A549 (cell line): ENCODE data around the gene SEMA5A. TPM values are rescaled to one million over a fixed set of nuclear protein-coding genes. Genes with fewer than 3 reads are reported as not detected.

Experiments used
- ATAC-seq, 2 experiments: fragments of 200-7000 bp in 1 of 2; fragments of >200 bp in 1 of 2; cut with Nextera tagmentation in 1 of 2; cut with Tn5 transposase in 1 of 2; 3 replicates each; pipeline versions ENCODE4 v1.8.0 to v1.9.1; 2018 to 2020; ENCODE audit warnings: mild to moderate bottlenecking in 1 of 2, moderate library complexity in 1 of 2
- CTCF ChIA-PET: fragments of 300-600 bp; sonication (Branson Sonifier 250); formaldehyde crosslinking; extraction: SDS; loops from one replicate; lab custom pipeline; 2021; ENCODE audit warnings: antibody characterized with exemption, inconsistent platforms; lab: Yijun Ruan, JAX
- POLR2A ChIA-PET: fragments of 350-600 bp; formaldehyde crosslinking; extraction: SDS; loops from one replicate; lab custom pipeline; 2021; ENCODE audit warnings: antibody characterized with exemption, inconsistent platforms; lab: Yijun Ruan, JAX
- DNase-seq, 2 experiments: peaks; one replicate each; pipeline versions ENCODE4 v3.0.0 to v3.0.0-alpha.2; 2011 to 2016; ENCODE audit warnings: low read depth in 1 of 2, low spot score in 1 of 2
- FAIRE-seq: peaks from 2 replicates; lab custom pipeline; 2011; peaks lifted over from hg19 to GRCh38; lab: Jason Lieb, UNC
- H3K27ac ChIP-seq, 2 experiments: fragments of >200 bp; sonication (Bioruptor Twin); formaldehyde crosslinking; 3 replicates each; pipeline ENCODE4 v1.5.1; 2016 to 2017
- H3K4me1 ChIP-seq: fragments of >200 bp; sonication (Bioruptor Twin); formaldehyde crosslinking; 3 replicates; pipeline ENCODE4 v1.6.1; 2016
- H3K4me2 ChIP-seq: fragments of >200 bp; sonication (Bioruptor Twin); formaldehyde crosslinking; 3 replicates; pipeline ENCODE4 v1.6.1; 2016
- H3K4me3 ChIP-seq: fragments of >200 bp; sonication (Bioruptor Twin); formaldehyde crosslinking; 3 replicates; pipeline ENCODE4 v1.5.1; 2016
- H3K9me3 ChIP-seq: fragments of >200 bp; sonication (Bioruptor Twin); formaldehyde crosslinking; 3 replicates; pipeline ENCODE4 v1.6.1; 2016
- BHLHE40 ChIP-seq: IDR thresholded peaks from 2 replicates; pipeline ENCODE4 v1.6.1; 2012; ENCODE audit warnings: low read depth, low read length, inconsistent platforms
- CBX8 ChIP-seq: fragments of 200-600 bp; sonication (generic); IDR thresholded peaks from 2 replicates; pipeline ENCODE4 v1.6.1; 2016
- CHD2 ChIP-seq: fragments of 150-350 bp; IDR thresholded peaks from 2 replicates; pipeline ENCODE4 v1.6.1; 2014; ENCODE audit warnings: low read length; ENCODE audit not compliant: partially characterized antibody
- CHD4 ChIP-seq: fragments of 200-600 bp; sonication (generic); IDR thresholded peaks from 2 replicates; pipeline ENCODE4 v1.6.1; 2016; ENCODE audit warnings: antibody characterized with exemption, mild to moderate bottlenecking, borderline replicate concordance
- CTCF ChIP-seq: fragments of >200 bp; sonication (Bioruptor Twin); formaldehyde crosslinking; IDR thresholded peaks from 3 replicates; pipeline ENCODE4 v1.5.1; 2016
- E2F6 ChIP-seq: IDR thresholded peaks from 2 replicates; pipeline ENCODE4 v1.6.1; 2012; ENCODE audit warnings: low read depth, borderline replicate concordance
- EHF ChIP-seq: fragments of 250-450 bp; sonication (Bioruptor Pico); IDR thresholded peaks from 2 replicates; pipeline ENCODE4 v1.5.0; 2020; ENCODE audit warnings: mild to moderate bottlenecking
- EHMT2 ChIP-seq: fragments of 200-600 bp; sonication (generic); IDR thresholded peaks from 2 replicates; pipeline ENCODE4 v1.6.1; 2016; ENCODE audit warnings: antibody characterized with exemption, low read depth, mild to moderate bottlenecking, moderate library complexity
- ELK1 ChIP-seq: fragments of 150-350 bp; IDR thresholded peaks from 2 replicates; pipeline ENCODE4 v1.6.1; 2014; ENCODE audit warnings: low read depth, mild to moderate bottlenecking, low read length
- ESRRA ChIP-seq: fragments of 150-350 bp; IDR thresholded peaks from 2 replicates; pipeline ENCODE4 v1.6.1; 2014; ENCODE audit warnings: mild to moderate bottlenecking, low read length, borderline replicate concordance
- FOSB ChIP-seq: fragments of 250-450 bp; sonication (Bioruptor Pico); IDR thresholded peaks from 2 replicates; pipeline ENCODE4 v1.5.0; 2020; ENCODE audit warnings: mild to moderate bottlenecking, moderate library complexity
- GATA3 ChIP-seq: IDR thresholded peaks from 2 replicates; pipeline ENCODE4 v1.6.1; 2012; ENCODE audit warnings: borderline replicate concordance
- HDAC2 ChIP-seq: fragments of 200-600 bp; sonication (generic); IDR thresholded peaks from 2 replicates; pipeline ENCODE4 v1.6.1; 2016
- HOXA7 ChIP-seq: fragments of 250-450 bp; sonication (Bioruptor Pico); IDR thresholded peaks from 2 replicates; pipeline ENCODE4 v1.5.0; 2020; ENCODE audit warnings: mild to moderate bottlenecking, moderate library complexity
- HOXB13 ChIP-seq: fragments of 250-450 bp; sonication (Bioruptor Pico); IDR thresholded peaks from 2 replicates; pipeline ENCODE4 v1.5.0; 2020; ENCODE audit warnings: low read depth, mild to moderate bottlenecking, moderate library complexity
- JUN ChIP-seq, 2 experiments: fragments of >200 bp; sonication (Bioruptor Twin); formaldehyde crosslinking; IDR thresholded peaks; 2 replicates in 1 of 2; 3 replicates in 1 of 2; pipeline ENCODE4 v1.6.1; 2016 to 2017
- KDM5A ChIP-seq: fragments of 200-600 bp; sonication (generic); IDR thresholded peaks from 2 replicates; pipeline ENCODE4 v1.6.1; 2016; ENCODE audit warnings: antibody characterized with exemption, mild to moderate bottlenecking
- MAX ChIP-seq: IDR thresholded peaks from 2 replicates; pipeline ENCODE4 v1.6.1; 2012
- MAZ ChIP-seq: fragments of 150-350 bp; IDR thresholded peaks from 2 replicates; pipeline ENCODE4 v1.6.1; 2014; ENCODE audit warnings: antibody characterized with exemption, low read depth, low read length, borderline replicate concordance
- NFE2L2 ChIP-seq: fragments of 150-350 bp; conservative IDR thresholded peaks from 2 replicates; pipeline ENCODE4 v1.6.1; 2014; ENCODE audit warnings: low read length
- NPAS2 ChIP-seq: fragments of 250-450 bp; sonication (Bioruptor Pico); IDR thresholded peaks from 2 replicates; pipeline ENCODE4 v1.8.0; 2022; ENCODE audit warnings: mild to moderate bottlenecking, moderate library complexity, borderline replicate concordance
- NR3C1 ChIP-seq: fragments of >200 bp; sonication (Bioruptor Twin); formaldehyde crosslinking; IDR thresholded peaks from 3 replicates; pipeline ENCODE4 v1.6.1; 2017
- PBX3 ChIP-seq: IDR thresholded peaks from 2 replicates; pipeline ENCODE4 v1.6.1; 2012
- POLR2A ChIP-seq: IDR thresholded peaks from 2 replicates; pipeline ENCODE4 v1.6.1; 2012; ENCODE audit warnings: mild to moderate bottlenecking, low read length
- RAD21 ChIP-seq, 2 experiments: fragments of >200 bp in 1 of 2; sonication (Bioruptor Twin) in 1 of 2; formaldehyde crosslinking in 1 of 2; IDR thresholded peaks in 1 of 2; conservative IDR thresholded peaks in 1 of 2; 2 replicates in 1 of 2; 3 replicates in 1 of 2; pipeline ENCODE4 v1.6.1; 2012 to 2018; ENCODE audit warnings: inconsistent platforms in 1 of 2
- REST ChIP-seq: fragments of 200-600 bp; sonication (generic); IDR thresholded peaks from 2 replicates; pipeline ENCODE4 v1.6.1; 2016; ENCODE audit warnings: antibody characterized with exemption, mild to moderate bottlenecking, moderate library complexity
- RFX5 ChIP-seq: fragments of 450-650 bp; IDR thresholded peaks from 2 replicates; pipeline ENCODE4 v1.7.1; 2014; ENCODE audit warnings: antibody characterized with exemption, mild to moderate bottlenecking, moderate library complexity
- RNF2 ChIP-seq: fragments of 200-600 bp; sonication (generic); IDR thresholded peaks from 2 replicates; pipeline ENCODE4 v1.6.1; 2016; ENCODE audit warnings: low read depth, mild to moderate bottlenecking, antibody characterized with exemption, moderate library complexity, borderline replicate concordance
- TFCP2L1 ChIP-seq: fragments of 250-450 bp; sonication (Bioruptor Pico); IDR thresholded peaks from 2 replicates; pipeline ENCODE4 v1.5.0; 2021; ENCODE audit warnings: mild to moderate bottlenecking
- TP53 ChIP-seq: fragments of 250-450 bp; sonication (Bioruptor Pico); IDR thresholded peaks from 2 replicates; pipeline ENCODE4 v1.5.0; 2021; ENCODE audit warnings: mild to moderate bottlenecking, moderate library complexity
- ZFP36 ChIP-seq: fragments of 450-650 bp; IDR thresholded peaks from 2 replicates; pipeline ENCODE4 v1.6.1; 2014; ENCODE audit warnings: borderline replicate concordance; ENCODE audit not compliant: partially characterized antibody
- ZSCAN20 ChIP-seq: fragments of 250-450 bp; sonication (Bioruptor Pico); IDR thresholded peaks from 2 replicates; pipeline ENCODE4 v1.8.0; 2022; ENCODE audit warnings: mild to moderate bottlenecking, moderate library complexity
- WGBS: methylation state at CpG from one replicate; pipeline ENCODE4 v1.1.6; 2017; ENCODE audit errors: missing lambda C conversion rate; 5-methylcytosine and 5-hydroxymethylcytosine counted together
- polyA plus RNA-seq, 4 experiments: library from polyadenylated mRNA; depleted of rRNA in 3 of 4; stranded (reverse); fragments of >200 nt; fragmentation: RNase III in 1 of 4; extraction: RNeasy Plus Mini Kit Qiagen cat#74134 plus additional on column Dnase treatment in 1 of 4; gene quantifications; 2 replicates in 3 of 4; 3 replicates in 1 of 4; pipeline ENCODE4 v1.2.3, GENCODE V29; 2011 to 2017

The SEMA5A gene
- polyA plus RNA-seq, 2 of the 4 experiments (the other 2 are of a cell fraction) = not detected

- Histone ChIP-seq H3K4me1 (no peaks in the 10 kb centered on the region), H3K4me3 (no peak overlapping the region), H3K9me3 (no peaks in the 10 kb centered on the region), H3K4me2 (no peak overlapping the region), H3K27ac (no peak overlapping the region)
- CTCF ChIA-PET = no interaction called here
- WGBS = 3% methylated on average over 5 of the region's 5 CpGs
- no peak for ATAC-seq
- DNase-seq = no peak
- no peak for FAIRE-seq
- TF ChIP-seq RNF2 = no peak
- TF ChIP-seq NFE2L2 = no peak
- TF ChIP-seq JUN (IDR thresholded peaks at IDR 0.05) = no peak
- no peak for TF ChIP-seq RAD21 (conservative IDR thresholded peaks at IDR 0.05 in 1 of 2, IDR thresholded peaks at IDR 0.05 in 1 of 2)
- no peak for TF ChIP-seq EHF (CRISPR knock-in tag)
- TF ChIP-seq ZSCAN20 = no peak
- TF ChIP-seq FOSB (CRISPR knock-in tag) = no peak
- TF ChIP-seq POLR2A = no peak
- TF ChIP-seq HOXA7 (CRISPR knock-in tag) = no peak
- no peak for TF ChIP-seq HOXB13 (CRISPR knock-in tag)
- no peak for TF ChIP-seq CHD2
- no peak for TF ChIP-seq KDM5A
- no peak for TF ChIP-seq RFX5
- TF ChIP-seq EHMT2 = no peak
- TF ChIP-seq BHLHE40 = no peak
- no peak for TF ChIP-seq ELK1
- TF ChIP-seq CHD4 = no peak
- TF ChIP-seq TFCP2L1 (CRISPR knock-in tag) = no peak
- no peak for TF ChIP-seq REST
- no peak for TF ChIP-seq PBX3
- POLR2A ChIA-PET = no interaction called here
Observed at GRCh38 chr5:9464478-9464877, 81.4 kb downstream of the SEMA5A start.

GRCh38 chr5:9462109-9462508 lies 83.8 kb downstream of the SEMA5A start:
- POLR2A ChIA-PET = no interaction called here
- 0% methylated on average over 3 of the region's 3 CpGs for WGBS
- Histone ChIP-seq H3K4me1 (no peaks in the 10 kb centered on the region), H3K9me3 (no peaks in the 10 kb centered on the region), H3K27ac (no peak overlapping the region), H3K4me2 (no peak overlapping the region), H3K4me3 (no peak overlapping the region)
- ATAC-seq (no peak), DNase-seq (no peak), FAIRE-seq (no peak)
- TF ChIP-seq E2F6 (no peak), NPAS2 (CRISPR knock-in tag) (no peak), RAD21 (conservative IDR thresholded peaks at IDR 0.05 in 1 of 2, IDR thresholded peaks at IDR 0.05 in 1 of 2) (no peak), NR3C1 (no peak), RFX5 (no peak), CTCF (no peak), ZFP36 (no peak), ESRRA (no peak), MAZ (no peak), GATA3 (no peak), TP53 (CRISPR knock-in tag) (no peak), CBX8 (no peak), MAX (no peak), HDAC2 (no peak)
- CTCF ChIA-PET = no interaction called here
